ENCODE measurements around the gene FAM47C.

- TF ChIP-seq POLR2A (IDR thresholded peaks at IDR 0.05) (no peak), CTCF (IDR thresholded peaks at IDR 0.05) (no peak)
Observed at GRCh38 chrX:36973575-36973974, 34.6 kb upstream of the FAM47C start.
